H1 (cell line): Measurements from ENCODE around the gene FAM174A.

Experiments
- CHD2 ChIP-seq: IDR thresholded peaks from 2 replicates; pipeline ENCODE4 v1.6.1; 2012; ENCODE audit warnings: low read length, improper control_type of control experiment
- JUND ChIP-seq: IDR thresholded peaks from 2 replicates; pipeline ENCODE4 v1.6.1; 2011; ENCODE audit warnings: mild to moderate bottlenecking, improper control_type of control experiment, low read length
- NRF1 ChIP-seq: IDR thresholded peaks from 2 replicates; pipeline ENCODE4 v1.6.1; 2011; ENCODE audit warnings: mild to moderate bottlenecking, low read depth, low read length, improper control_type of control experiment

DNA sequence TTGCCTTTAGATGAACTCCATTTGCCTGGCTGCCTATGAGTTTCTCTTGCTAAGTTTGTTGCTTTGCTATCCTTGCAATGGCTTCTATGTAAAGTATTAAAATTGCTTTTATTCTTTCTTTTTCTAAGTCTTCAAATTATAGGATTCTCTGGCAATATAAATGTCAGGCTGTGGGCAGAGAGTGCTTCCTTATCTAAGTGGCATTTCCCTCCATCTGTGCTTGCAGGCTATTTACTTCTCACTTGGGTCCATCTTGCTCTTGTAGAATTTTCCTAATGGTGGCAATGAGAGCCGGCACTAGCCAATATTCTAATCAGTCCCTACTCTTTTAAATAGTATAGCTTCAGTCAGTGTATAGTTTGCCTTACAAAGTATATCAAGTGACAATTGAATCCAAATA is 63.3 kb downstream of the FAM174A start:
- TF ChIP-seq NRF1 (no peak), JUND (no peak), CHD2 (no peak)
